Gastroesophageal sphincter (tissue), 3 donors: ENCODE data around the gene CDX2.

ENCODE experiments used
- CTCF ChIP-seq, 4 experiments: fragments of 200-600 bp in 2 of 4; fragments of 450-650 bp in 2 of 4; sonication (generic) in 1 of 4; IDR thresholded peaks; one replicate each; pipeline ENCODE4 v1.5.1; 2017 to 2019; ENCODE audit warnings: antibody characterized with exemption in 4 of 4, mild to moderate bottlenecking in 2 of 4, moderate library complexity in 2 of 4
- POLR2AphosphoS5 ChIP-seq: sonication (generic); formaldehyde crosslinking; IDR thresholded peaks from one replicate; pipeline ENCODE4 v1.6.1; 2017; ENCODE audit warnings: antibody characterized with exemption

DNA sequence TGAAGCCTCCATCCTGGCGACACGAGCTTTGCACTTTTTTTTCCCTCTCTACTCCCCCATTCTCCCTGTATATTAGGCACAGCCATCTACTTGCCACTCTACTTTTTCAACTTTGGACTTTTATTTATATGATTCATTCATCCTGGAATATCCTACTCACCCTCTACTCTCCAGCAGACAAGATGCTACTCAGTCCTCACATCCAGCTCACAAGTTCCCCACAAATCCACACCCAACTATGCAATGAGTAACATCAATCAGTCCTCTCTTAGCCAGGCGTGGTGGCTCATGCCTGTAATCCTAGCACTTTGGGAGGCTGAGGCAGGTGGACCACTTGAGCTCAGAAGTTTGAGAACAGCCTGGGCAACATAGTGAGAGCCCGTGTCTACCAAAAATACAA lies 43.3 kb upstream of the CDX2 start:
- TF ChIP-seq CTCF (IDR thresholded peaks at IDR 0.05) (no peak), POLR2AphosphoS5 (no peak)
